NCI-H2227 (cell line): ENCODE data around the gene LILRB5.
"Not testable (repeated sequence)": the region's sequence is repeated elsewhere in the genome, so short reads cannot be mapped to it uniquely, and the experiment has no call there.

Source experiments
- DNase-seq: peaks from one replicate; lab custom pipeline; 2025; ENCODE audit not compliant: unreplicated experiment; lab: John Stamatoyannopoulos, UW

Gene LILRB5

DNA sequence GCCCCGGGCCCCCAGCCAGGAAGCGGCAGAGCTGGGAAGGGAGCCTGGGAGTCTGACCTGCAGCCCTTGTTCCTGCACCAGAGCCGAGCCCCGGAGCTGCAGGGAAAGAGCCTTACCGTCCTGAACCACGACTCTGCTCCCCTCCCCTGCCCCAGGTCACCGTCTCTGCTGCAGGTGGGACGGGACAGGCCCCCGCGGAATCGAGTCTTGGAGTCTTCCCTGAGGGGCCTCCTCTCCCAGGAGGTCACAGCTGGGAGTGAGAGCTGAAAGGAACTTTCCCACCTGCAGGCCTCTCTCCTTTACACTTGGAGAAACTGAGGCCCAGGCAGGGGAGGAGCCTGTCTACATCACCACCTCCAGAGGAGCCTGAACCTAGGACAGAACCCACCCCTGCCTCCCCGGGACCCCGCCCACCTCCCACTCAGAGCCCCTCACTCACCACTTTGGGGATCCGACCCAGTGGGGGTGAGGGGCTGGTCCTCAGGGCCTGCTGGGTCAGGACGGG lies 20.1 kb upstream of the LILRB5 start:
- DNase-seq = not testable (repeated sequence)

- no peak for DNase-seq
These were observed 18.9 kb upstream of the LILRB5 start for GRCh38 chr19:54275951-54276350.

DNA sequence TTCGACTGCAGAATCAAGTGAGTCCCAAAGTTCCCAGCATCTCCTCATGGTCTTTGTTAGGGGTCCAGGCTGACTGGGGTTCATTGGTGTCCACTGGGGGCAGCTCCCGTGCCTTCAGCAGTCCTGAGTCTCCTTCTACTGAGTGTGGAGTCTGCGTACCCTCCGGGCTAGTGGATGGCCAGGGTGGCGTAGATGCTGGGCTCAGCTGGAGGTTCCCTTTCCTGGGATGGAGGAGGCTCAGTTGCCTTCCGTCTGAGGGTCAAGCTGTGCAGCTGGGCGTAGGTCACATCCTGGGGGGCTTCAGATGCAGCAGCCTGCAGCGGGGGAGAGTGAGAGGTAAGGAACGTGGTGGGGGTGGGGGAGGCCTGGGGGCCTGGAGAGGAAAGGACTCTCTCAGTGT lies 17.4 kb upstream of the LILRB5 start:
- not testable (repeated sequence) for DNase-seq

- no peak for DNase-seq
These were observed 16.7 kb upstream of the LILRB5 start for GRCh38 chr19:54273821-54274220.

DNA sequence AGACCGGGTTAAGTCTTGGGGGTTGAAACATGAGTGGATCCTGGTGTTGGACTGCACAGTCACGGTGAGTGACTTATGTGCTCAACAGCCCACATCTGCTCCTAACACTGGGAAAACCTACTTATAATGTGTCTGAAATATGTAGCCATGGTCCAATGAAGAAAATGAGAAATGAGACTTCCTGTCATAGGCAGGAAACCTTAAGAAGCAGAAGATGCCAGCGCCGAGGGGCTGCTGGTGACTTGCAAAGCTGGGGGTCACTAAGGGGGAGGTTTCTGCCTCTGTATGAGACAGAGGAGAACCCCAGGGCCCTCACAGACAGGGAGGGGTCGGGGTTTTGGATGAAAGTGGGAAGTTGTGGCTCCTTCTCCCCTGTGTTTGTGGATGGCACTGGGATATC lies 15.1 kb upstream of the LILRB5 start:
- not testable (repeated sequence) for DNase-seq

DNA sequence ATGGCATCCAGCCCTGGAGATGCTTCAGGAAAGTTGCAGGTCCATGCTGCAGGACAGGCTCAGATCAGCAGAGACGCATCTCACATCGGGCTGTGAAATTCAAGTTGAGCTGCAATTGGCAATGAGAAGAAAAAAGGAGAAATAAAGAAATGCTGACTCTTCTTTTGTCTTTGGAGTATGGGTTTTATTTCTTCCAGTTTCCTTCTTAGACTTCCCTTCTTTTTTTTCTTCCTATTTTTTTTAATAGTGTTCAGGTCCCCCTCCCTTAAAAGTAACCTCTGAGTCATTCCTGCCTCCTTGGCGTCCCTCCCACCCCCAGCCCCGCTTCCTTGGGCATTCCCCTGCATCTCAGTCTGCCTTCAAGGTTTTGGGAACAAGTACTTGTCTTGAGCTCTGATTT lies 14.5 kb upstream of the LILRB5 start:
- not testable (repeated sequence) for DNase-seq

- DNase-seq = no peak
These were observed 14.0 kb upstream of the LILRB5 start for GRCh38 chr19:54271106-54271505.

- DNase-seq = no peak
These were observed 11.9 kb upstream of the LILRB5 start for GRCh38 chr19:54268936-54269335.

GRCh38 chr19:54266133-54266532 lies 9.1 kb upstream of the LILRB5 start:
- DNase-seq = peak; percentile 82

- no peak for DNase-seq
These were observed 5.4 kb upstream of the LILRB5 start for GRCh38 chr19:54262470-54262869.

DNA sequence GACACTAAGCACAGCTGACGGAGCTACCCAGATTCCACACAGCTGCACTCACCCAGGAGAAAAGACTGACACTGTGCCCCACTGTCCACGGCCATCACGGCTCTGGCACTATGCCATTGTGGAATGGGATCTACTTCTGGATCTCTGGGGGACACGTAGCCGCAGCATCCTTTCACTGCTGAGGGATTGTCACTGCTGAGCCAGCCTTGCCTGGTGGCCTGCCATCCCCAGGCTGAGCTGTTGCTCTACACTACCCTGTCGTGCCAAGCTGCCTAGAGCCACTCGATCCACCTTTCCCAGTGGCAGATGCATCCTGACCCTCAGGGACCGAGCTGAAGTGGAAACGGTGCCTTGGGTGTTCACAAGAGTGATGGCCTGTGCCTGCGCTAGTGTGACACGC lies 5.0 kb upstream of the LILRB5 start:
- no peak for DNase-seq

DNA sequence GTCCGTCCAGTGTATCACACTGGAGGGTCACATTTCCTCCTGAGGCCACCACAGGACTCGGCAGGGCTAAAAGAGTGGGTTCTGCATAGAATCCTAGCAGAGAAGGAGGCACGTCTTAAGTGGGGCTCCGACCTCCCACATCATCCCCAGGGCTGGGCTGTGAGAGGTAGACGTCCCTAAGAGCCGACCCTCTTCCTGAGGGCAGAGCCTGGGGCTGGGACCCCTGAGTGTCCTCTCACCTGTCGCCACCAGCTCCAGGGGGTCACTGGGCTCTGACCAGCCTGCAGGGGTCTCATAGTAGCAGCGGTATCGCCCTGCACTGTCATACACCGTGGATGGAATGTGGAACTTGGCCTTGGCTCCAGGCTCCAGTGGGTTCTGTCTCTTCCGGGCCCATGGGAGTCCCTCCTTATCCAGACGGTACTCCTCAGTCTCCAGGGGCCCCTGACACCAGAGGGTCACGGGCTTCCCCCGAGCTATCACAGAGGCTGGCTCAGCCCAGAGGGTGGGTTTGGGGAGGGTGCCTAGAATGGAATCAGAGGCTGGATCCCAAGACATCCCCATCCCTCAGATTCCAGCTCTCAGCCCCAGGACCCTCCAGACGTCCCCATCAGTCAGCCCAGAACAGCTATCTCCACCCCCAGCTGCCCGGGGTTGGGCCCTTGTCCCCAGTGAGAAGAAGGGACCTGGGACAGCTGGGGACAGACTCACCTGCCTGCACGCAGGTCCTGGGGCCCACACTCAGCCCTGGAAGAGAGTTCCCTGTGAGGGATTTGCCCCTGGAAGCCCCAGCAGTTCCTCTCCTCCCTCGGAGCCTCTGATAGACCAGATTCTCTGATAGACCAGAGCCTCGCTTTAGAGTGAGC lies 590 bp downstream of the LILRB5 start:
- no peak for DNase-seq

- DNase-seq = no peak
These were observed 1.8 kb downstream of the LILRB5 start for GRCh38 chr19:54255105-54255775.

DNA sequence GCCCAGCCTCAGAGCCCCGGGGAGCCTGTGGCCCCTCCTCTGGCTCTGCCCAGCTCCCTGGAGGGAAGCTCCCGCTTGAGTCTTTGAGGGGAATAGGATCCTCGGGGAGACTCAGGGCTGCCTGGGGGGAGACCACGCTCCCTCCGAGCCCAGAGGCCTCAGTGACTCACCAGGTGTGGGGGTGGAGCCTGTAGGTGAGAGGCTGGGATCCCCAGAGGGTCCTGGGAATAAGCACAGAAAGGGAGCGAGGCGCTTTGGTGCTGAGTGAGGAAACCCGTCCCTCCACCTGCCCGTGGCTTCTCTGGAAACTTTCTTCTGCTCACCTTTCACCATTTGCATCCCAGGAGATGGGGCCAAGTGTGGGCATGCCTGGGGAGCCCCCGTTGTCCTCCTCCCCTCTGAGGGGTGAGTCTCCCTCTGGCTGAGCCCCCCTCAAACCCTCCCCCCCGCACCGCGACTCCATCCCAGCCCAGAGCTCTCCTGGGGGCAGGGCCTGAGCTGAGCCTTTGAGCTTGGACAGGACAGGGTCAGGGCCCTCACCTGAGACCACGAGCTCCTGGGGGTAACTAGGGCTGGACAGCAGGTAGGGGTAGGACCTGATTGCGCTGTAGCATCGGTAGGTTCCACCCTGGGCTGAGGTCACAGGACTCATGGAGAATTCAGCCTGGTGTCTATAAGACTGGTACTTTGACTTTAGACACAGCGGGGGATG lies 2.7 kb downstream of the LILRB5 start:
- DNase-seq = no peak

DNA sequence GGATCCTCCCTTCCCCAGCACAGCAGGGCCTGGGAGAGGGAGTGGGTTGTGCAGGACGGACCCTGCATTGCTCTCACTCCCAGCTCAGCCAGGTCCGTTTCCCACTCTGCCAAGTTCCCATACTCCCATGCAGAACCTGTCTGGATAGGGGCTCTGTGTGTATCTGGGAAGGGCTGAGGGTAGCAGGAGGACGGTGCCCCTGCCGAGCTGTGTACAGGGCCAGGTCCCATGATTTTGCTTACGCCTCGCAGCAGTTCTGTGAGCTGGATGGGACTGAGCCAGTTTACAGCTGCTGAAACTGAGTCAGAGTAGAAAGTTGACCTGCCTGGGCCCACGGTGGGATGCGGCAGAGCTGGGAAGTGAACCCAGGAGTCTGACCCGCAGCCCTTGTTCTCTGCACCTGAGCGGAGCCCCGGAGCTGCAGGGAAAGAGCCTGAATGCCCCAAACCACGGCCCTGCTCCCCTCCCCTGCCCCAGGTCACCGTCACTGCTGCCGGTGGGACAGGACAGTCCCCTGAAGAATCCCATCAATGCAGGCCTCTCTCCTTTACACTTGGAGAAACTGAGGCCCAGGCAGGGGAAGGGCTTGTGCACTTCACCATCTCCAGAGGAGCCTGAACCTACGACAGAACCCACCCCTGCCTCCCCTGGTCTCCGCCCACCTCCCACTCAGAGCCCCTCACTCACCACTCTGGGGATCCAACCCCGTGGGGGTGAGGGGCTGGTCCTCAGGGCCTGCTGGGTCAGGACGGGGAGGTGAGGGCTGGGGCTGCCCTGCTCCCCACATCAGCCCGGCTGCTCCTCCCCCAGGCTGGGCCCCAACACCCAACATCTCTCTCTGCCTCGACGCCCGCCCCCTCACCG lies 3.5 kb downstream of the LILRB5 start:
- no peak for DNase-seq

DNA sequence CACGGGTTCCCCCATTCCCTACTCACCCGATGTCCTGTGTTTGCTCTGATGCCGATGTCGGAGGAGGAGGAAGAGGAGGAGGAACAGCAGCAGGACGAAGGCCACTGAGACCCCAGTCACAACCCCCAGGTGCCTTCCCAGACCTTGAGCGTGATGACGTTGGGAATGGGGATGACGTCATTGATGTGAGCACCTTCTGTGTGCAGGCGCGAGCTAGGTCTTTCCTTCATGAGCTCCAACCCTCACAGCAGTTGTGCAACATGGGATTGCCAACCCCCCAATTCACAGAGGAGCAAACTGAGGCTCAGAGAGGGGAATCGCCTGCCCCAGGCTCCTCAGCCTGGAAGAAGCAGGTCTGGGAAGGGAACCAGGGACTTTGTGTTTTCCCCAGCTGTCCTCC lies 4.2 kb downstream of the LILRB5 start:
- no peak for DNase-seq

- DNase-seq = no peak
These were observed 4.8 kb downstream of the LILRB5 start for GRCh38 chr19:54252243-54252642.

GRCh38 chr19:54248016-54248601 lies 9.0 kb downstream of the LILRB5 start:
- DNase-seq = no peak

GRCh38 chr19:54247106-54247930 lies 9.8 kb downstream of the LILRB5 start:
- no peak for DNase-seq
